ENCODE data around the gene PPP6C.

- TF ChIP-seq POLR2A (IDR thresholded peaks at IDR 0.05) (no peak), CTCF (IDR thresholded peaks at IDR 0.05) (no peak)
Measured at GRCh38 chr9:125099816-125100215, 89.8 kb downstream of the PPP6C start.
